Left ventricle myocardium inferior (tissue), 1 donor: ENCODE measurements around the gene RNASE4. TPM values are rescaled to one million over a fixed set of nuclear protein-coding genes. Genes with fewer than 3 reads are reported as not detected.
"Not testable (repeated sequence)": the region's sequence is repeated elsewhere in the genome, so short reads cannot be mapped to it uniquely, and the experiment has no call there.

Source experiments
- DNase-seq: peaks from one replicate; pipeline ENCODE4 v3.0.0-alpha.2; 2020
- H3K27ac ChIP-seq: fragments of 200-600 bp; replicated peaks from 2 replicates; pipeline ENCODE4 v1.8.0; 2021
- H3K27me3 ChIP-seq: fragments of 200-600 bp; 2 replicates; pipeline ENCODE4 v1.8.0; 2021; ENCODE audit warnings: low read depth
- H3K36me3 ChIP-seq: fragments of 200-600 bp; 2 replicates; pipeline ENCODE4 v1.8.0; 2021
- H3K4me1 ChIP-seq: fragments of 200-600 bp; 2 replicates; pipeline ENCODE4 v1.8.0; 2021
- H3K4me3 ChIP-seq: fragments of 200-600 bp; 2 replicates; pipeline ENCODE4 v1.8.0; 2021; ENCODE audit warnings: mild to moderate bottlenecking, moderate library complexity
- H3K9me3 ChIP-seq: fragments of 200-600 bp; replicated peaks from 2 replicates; pipeline ENCODE4 v1.8.0; 2021
- CTCF ChIP-seq: fragments of 200-600 bp; IDR thresholded peaks from 2 replicates; pipeline ENCODE4 v1.8.0; 2021; ENCODE audit warnings: antibody characterized with exemption, mild to moderate bottlenecking, borderline replicate concordance
- intact Hi-C: fragments of 100-400 bp; cut with micrococcal nuclease; formaldehyde crosslinking; loops from one replicate; pipeline ENCODE4 v1.11.0; 2022
- total RNA-seq: library from RNA; stranded (reverse); fragmentation: NEBNext Ultra II Directional; extraction: Animal tissue kit (Norgen Biotek cat#: 25700); gene quantifications from one replicate; pipeline ENCODE4 v1.2.1, GENCODE V29; 2021
- donor health status: DM: no; HTN: yes; CAD: no; lungs with severe emphysema.

Gene RNASE4
- total RNA-seq, 1 donor from 2014 or later = 9.0 TPM

- DNase-seq = no peak
- intact Hi-C loops = no loop called here
- H3K9me3 ChIP-seq = no peaks in the 10 kb centered on the region
Observed at GRCh38 chr14:20658246-20658645, 26.1 kb upstream of the RNASE4 start.

GRCh38 chr14:20659336-20659735 is 25.0 kb upstream of the RNASE4 start:
- no peak for TF ChIP-seq CTCF
- H3K27me3 ChIP-seq = peaks cover 98% of the 10 kb centered on the region
- H3K9me3 ChIP-seq = no peaks in the 10 kb centered on the region
- no peaks in the 10 kb centered on the region for H3K36me3 ChIP-seq
- intact Hi-C loops = no loop called here
- H3K4me3 ChIP-seq = no peak overlapping the region
- no peak for DNase-seq
- peaks cover 11% of the 10 kb centered on the region for H3K4me1 ChIP-seq
- no peak overlapping the region for H3K27ac ChIP-seq

More at GRCh38 chr14:20658246-20658645, 26.1 kb upstream of the RNASE4 start:
- peaks cover 98% of the 10 kb centered on the region for H3K27me3 ChIP-seq
- H3K4me3 ChIP-seq = no peak overlapping the region
- peaks cover 5% of the 10 kb centered on the region for H3K4me1 ChIP-seq
- TF ChIP-seq CTCF = no peak
- no peaks in the 10 kb centered on the region for H3K36me3 ChIP-seq
- no peak overlapping the region for H3K27ac ChIP-seq

- H3K27ac ChIP-seq = no peak overlapping the region
- intact Hi-C loops = no loop called here
- H3K4me3 ChIP-seq = no peak overlapping the region
- H3K36me3 ChIP-seq = no peaks in the 10 kb centered on the region
- H3K27me3 ChIP-seq = peaks cover 100% of the 10 kb centered on the region
- H3K4me1 ChIP-seq = peaks cover 11% of the 10 kb centered on the region
- TF ChIP-seq CTCF = no peak
- no peaks in the 10 kb centered on the region for H3K9me3 ChIP-seq
- DNase-seq = no peak
Observed at GRCh38 chr14:20659813-20660395, 24.5 kb upstream of the RNASE4 start.

- H3K4me1 ChIP-seq = peaks cover 11% of the 10 kb centered on the region
- H3K36me3 ChIP-seq = no peaks in the 10 kb centered on the region
- DNase-seq = no peak
- no peak overlapping the region for H3K4me3 ChIP-seq
- no peak overlapping the region for H3K27ac ChIP-seq
- H3K27me3 ChIP-seq = peaks cover 100% of the 10 kb centered on the region
- TF ChIP-seq CTCF = no peak
- intact Hi-C loops = no loop called here
- H3K9me3 ChIP-seq = no peaks in the 10 kb centered on the region
Observed at GRCh38 chr14:20661197-20661596, 23.2 kb upstream of the RNASE4 start.

GRCh38 chr14:20662968-20663732 is 21.2 kb upstream of the RNASE4 start:
- DNase-seq = no peak
- peaks cover 98% of the 10 kb centered on the region for H3K27me3 ChIP-seq
- H3K4me3 ChIP-seq = peak overlapping the region; percentile 47
- peaks cover 11% of the 10 kb centered on the region for H3K4me1 ChIP-seq
- no peaks in the 10 kb centered on the region for H3K36me3 ChIP-seq
- intact Hi-C loops = no loop called here
- H3K9me3 ChIP-seq = no peaks in the 10 kb centered on the region
- peak; percentile 45 for TF ChIP-seq CTCF
- H3K27ac ChIP-seq = no peak overlapping the region

- H3K27ac ChIP-seq, intact Hi-C loops, H3K4me3 ChIP-seq, DNase-seq, H3K9me3 ChIP-seq, H3K36me3 ChIP-seq: not testable (repeated sequence)
- Histone ChIP-seq H3K27me3 (peaks cover 79% of the 10 kb centered on the region), H3K4me1 (peaks cover 11% of the 10 kb centered on the region)
Observed at GRCh38 chr14:20666400-20666961, 17.9 kb upstream of the RNASE4 start.
